Thyroid gland (tissue), 4 donors: ENCODE results near the gene CDHR5.
"Not testable (repeated sequence)": the region's sequence is repeated elsewhere in the genome, so short reads cannot be mapped to it uniquely, and the experiment has no call there.

Source experiments
- CTCF ChIP-seq, 6 experiments: fragments of 200-600 bp in 3 of 6; fragments of 450-650 bp in 3 of 6; sonication (generic) in 3 of 6; IDR thresholded peaks; one replicate each; pipeline ENCODE4 v1.5.1; 2016 to 2019; ENCODE audit warnings: antibody characterized with exemption in 6 of 6, mild to moderate bottlenecking in 2 of 6, inconsistent platforms in 1 of 6, moderate library complexity in 1 of 6
- POLR2A ChIP-seq, 2 donors: fragments of 450-650 bp; IDR thresholded peaks; one replicate each; pipeline ENCODE4 v1.6.1; 2017; ENCODE audit warnings: antibody characterized with exemption in 2 of 2, mild to moderate bottlenecking in 2 of 2, moderate library complexity in 1 of 2

- TF ChIP-seq CTCF, POLR2A (IDR thresholded peaks at IDR 0.05): not testable (repeated sequence)
These were observed 23.0 kb upstream of the CDHR5 start for GRCh38 chr11:647672-648158.
